ENCODE results near the gene RAB40C. TPM values are rescaled to one million over a fixed set of nuclear protein-coding genes. Genes with fewer than 3 reads are reported as not detected.
A peak's percentile ranks its signal among the peaks of the same experiment; 100 is the strongest.

RAB40C gene
- total and polyA plus RNA-seq, 9 of the 15 experiments (the other 6 are each of a cell fraction or from before 2014, with no cell fraction given), result 0.17 to 23.4 (median 8.7) TPM

DNA sequence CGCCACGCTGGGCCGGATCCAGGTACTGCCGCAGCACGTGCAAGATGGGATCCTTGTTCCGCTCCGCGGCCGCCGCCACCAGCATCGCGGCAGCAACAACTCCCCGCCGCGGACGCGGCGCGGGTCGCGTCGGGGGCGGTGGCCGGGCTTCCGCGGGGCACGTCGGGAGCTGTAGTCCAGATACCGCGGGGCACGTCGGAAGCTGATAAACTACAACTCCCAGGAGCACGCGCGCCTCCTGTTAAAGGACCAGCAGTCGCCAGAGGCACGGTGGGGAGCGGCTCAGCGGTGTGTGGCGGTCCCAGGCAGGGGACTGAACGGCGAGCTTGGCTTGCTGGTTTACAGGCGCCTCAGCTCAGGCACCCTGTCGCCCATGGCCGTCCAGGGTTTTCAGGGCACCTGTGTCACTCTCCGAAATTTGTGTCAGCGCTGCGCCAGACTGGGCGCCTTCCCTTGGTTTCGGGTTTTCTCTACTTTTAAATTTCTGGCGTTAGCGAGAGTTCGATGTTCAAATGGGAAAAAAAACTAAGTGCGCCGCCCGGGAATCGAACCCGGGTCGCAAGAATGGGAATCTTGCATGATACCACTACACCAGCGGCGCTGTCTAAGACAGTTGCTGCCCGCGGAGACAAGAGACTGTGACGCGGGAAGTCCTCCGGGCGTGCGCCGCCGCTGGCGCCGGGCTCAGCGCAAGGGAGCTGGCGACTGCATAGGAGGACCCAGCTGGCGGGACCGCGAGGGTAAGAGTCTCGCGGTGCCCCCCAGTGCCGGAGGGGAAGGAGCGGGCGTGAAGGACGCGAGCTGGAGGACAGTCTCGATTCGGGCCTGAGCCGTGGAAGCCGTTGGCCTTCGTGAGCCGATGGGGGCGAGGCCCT is 46.6 kb downstream of the RAB40C start, which contains the start of gene METTL26 (continued):
- TF ChIP-seq ZNF277 (CRISPR knock-in tag; IDR thresholded peaks at IDR 0.05; ENCODE audit: borderline replicate concordance), result no peak
- TF ChIP-seq MYNN (IDR thresholded peaks at IDR 0.05), result no peak
- TF ChIP-seq MYNN (CRISPR knock-in tag; IDR thresholded peaks at IDR 0.05), result no peak
- TF ChIP-seq, protein P1, sequence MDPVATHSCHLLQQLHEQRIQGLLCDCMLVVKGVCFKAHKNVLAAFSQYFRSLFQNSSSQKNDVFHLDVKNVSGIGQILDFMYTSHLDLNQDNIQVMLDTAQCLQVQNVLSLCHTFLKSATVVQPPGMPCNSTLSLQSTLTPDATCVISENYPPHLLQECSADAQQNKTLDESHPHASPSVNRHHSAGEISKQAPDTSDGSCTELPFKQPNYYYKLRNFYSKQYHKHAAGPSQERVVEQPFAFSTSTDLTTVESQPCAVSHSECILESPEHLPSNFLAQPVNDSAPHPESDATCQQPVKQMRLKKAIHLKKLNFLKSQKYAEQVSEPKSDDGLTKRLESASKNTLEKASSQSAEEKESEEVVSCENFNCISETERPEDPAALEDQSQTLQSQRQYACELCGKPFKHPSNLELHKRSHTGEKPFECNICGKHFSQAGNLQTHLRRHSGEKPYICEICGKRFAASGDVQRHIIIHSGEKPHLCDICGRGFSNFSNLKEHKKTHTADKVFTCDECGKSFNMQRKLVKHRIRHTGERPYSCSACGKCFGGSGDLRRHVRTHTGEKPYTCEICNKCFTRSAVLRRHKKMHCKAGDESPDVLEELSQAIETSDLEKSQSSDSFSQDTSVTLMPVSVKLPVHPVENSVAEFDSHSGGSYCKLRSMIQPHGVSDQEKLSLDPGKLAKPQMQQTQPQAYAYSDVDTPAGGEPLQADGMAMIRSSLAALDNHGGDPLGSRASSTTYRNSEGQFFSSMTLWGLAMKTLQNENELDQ (CRISPR knock-in tag; IDR thresholded peaks at IDR 0.05; ENCODE audit: borderline replicate concordance), result peak; percentile 24; the same call in 1 of the 2 replicates
- TF ChIP-seq RFX1 (IDR thresholded peaks at IDR 0.05), result no peak
- TF ChIP-seq, protein P2, sequence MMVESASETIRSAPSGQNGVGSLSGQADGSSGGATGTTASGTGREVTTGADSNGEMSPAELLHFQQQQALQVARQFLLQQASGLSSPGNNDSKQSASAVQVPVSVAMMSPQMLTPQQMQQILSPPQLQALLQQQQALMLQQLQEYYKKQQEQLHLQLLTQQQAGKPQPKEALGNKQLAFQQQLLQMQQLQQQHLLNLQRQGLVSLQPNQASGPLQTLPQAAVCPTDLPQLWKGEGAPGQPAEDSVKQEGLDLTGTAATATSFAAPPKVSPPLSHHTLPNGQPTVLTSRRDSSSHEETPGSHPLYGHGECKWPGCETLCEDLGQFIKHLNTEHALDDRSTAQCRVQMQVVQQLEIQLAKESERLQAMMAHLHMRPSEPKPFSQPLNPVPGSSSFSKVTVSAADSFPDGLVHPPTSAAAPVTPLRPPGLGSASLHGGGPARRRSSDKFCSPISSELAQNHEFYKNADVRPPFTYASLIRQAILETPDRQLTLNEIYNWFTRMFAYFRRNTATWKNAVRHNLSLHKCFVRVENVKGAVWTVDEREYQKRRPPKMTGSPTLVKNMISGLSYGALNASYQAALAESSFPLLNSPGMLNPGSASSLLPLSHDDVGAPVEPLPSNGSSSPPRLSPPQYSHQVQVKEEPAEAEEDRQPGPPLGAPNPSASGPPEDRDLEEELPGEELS (CRISPR knock-in tag; IDR thresholded peaks at IDR 0.05; ENCODE audit: borderline replicate concordance), result 0 out of 2 replicates have a peak, but pooled peaks have one; percentile 48
- TF ChIP-seq RUNX1 (IDR thresholded peaks at IDR 0.05; ENCODE audit: low read depth), result no peak; the same call in 1 of the 2 replicates
- TF ChIP-seq ESRRB (CRISPR knock-in tag; IDR thresholded peaks at IDR 0.05; ENCODE audit: borderline replicate concordance), result no peak
- TF ChIP-seq HDAC6 (IDR thresholded peaks at IDR 0.05; ENCODE audit: low read depth, low read length), result no peak; the same call in 1 of the 2 replicates
- TF ChIP-seq, protein P3, sequence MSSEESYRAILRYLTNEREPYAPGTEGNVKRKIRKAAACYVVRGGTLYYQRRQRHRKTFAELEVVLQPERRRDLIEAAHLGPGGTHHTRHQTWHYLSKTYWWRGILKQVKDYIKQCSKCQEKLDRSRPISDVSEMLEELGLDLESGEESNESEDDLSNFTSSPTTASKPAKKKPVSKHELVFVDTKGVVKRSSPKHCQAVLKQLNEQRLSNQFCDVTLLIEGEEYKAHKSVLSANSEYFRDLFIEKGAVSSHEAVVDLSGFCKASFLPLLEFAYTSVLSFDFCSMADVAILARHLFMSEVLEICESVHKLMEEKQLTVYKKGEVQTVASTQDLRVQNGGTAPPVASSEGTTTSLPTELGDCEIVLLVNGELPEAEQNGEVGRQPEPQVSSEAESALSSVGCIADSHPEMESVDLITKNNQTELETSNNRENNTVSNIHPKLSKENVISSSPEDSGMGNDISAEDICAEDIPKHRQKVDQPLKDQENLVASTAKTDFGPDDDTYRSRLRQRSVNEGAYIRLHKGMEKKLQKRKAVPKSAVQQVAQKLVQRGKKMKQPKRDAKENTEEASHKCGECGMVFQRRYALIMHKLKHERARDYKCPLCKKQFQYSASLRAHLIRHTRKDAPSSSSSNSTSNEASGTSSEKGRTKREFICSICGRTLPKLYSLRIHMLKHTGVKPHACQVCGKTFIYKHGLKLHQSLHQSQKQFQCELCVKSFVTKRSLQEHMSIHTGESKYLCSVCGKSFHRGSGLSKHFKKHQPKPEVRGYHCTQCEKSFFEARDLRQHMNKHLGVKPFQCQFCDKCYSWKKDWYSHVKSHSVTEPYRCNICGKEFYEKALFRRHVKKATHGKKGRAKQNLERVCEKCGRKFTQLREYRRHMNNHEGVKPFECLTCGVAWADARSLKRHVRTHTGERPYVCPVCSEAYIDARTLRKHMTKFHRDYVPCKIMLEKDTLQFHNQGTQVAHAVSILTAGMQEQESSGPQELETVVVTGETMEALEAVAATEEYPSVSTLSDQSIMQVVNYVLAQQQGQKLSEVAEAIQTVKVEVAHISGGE (CRISPR knock-in tag; IDR thresholded peaks at IDR 0.05), result peak in 2 of 3 experiments; percentile 31 to 86; a peak in 3 of 6 replicates
- TF ChIP-seq ZNF140 (CRISPR knock-in tag; IDR thresholded peaks at IDR 0.05), result no peak
- TF ChIP-seq ILK (tag; IDR thresholded peaks at IDR 0.05; ENCODE audit: borderline replicate concordance, low read depth), result no peak
- TF ChIP-seq HSF4 (CRISPR knock-in tag; IDR thresholded peaks at IDR 0.05; ENCODE audit: borderline replicate concordance), result no peak
- TF ChIP-seq SREBF1 (IDR thresholded peaks at IDR 0.05; ENCODE audit: borderline replicate concordance, low read depth, low read length), result peak; percentile 69; the same call in 1 of the 2 replicates
- peak; percentile 73; the same call in 1 of the 2 replicates for TF ChIP-seq TARDBP (IDR thresholded peaks at IDR 0.05)
- TF ChIP-seq NFYB (IDR thresholded peaks at IDR 0.05; ENCODE audit: extremely low read depth, insufficient read length), result no peak
- TF ChIP-seq NFIC (IDR thresholded peaks at IDR 0.05), result peak; percentile 83
- TF ChIP-seq HLTF (IDR thresholded peaks at IDR 0.05), result no peak
